Activated CD8-positive, alpha-beta T cell treated with anti-CD3 and anti-CD28 coated beads for 36 hours (primary cell): Measurements from ENCODE around the gene SLC25A17. TPM values are rescaled to one million over a fixed set of nuclear protein-coding genes. Genes with fewer than 3 reads are reported as not detected.

Experiments
- ATAC-seq: fragments of 200-7000 bp; cut with Tn5 transposase; one replicate; pipeline ENCODE4 v1.10.0; 2021; ENCODE audit warnings: mild to moderate bottlenecking, moderate library complexity
- CTCF ChIA-PET: fragments of 350-600 bp; sonication (Branson Sonifier 250); formaldehyde crosslinking; loops from one replicate; lab custom pipeline; 2021; ENCODE audit warnings: antibody characterized with exemption; lab: Charles Lee
- POLR2A ChIA-PET: fragments of 350-600 bp; sonication (Branson Sonifier 250); formaldehyde crosslinking; loops from one replicate; lab custom pipeline; 2021; ENCODE audit warnings: antibody characterized with exemption; lab: Charles Lee
- DNase-seq: peaks from one replicate; pipeline ENCODE4 v3.0.0-alpha.2; 2020
- H3K27ac Mint-ChIP-seq: one replicate; pipeline ENCODE4 v1.8.0; 2021; ENCODE audit warnings: mild to moderate bottlenecking, mixed read lengths
- H3K27me3 Mint-ChIP-seq: one replicate; pipeline ENCODE4 v1.8.0; 2021; ENCODE audit warnings: mixed read lengths
- H3K36me3 Mint-ChIP-seq: one replicate; pipeline ENCODE4 v1.8.0; 2021; ENCODE audit warnings: low read depth, mixed read lengths
- H3K4me1 Mint-ChIP-seq: one replicate; pipeline ENCODE4 v1.8.0; 2021; ENCODE audit warnings: low read depth, mixed read lengths
- H3K4me3 Mint-ChIP-seq: one replicate; pipeline ENCODE4 v1.8.0; 2021; ENCODE audit warnings: mild to moderate bottlenecking, moderate library complexity, mixed read lengths
- H3K9me3 Mint-ChIP-seq: one replicate; pipeline ENCODE4 v1.8.0; 2021; ENCODE audit warnings: mixed read lengths
- CTCF ChIP-seq: fragments of 200-600 bp; IDR thresholded peaks from one replicate; pipeline ENCODE4 v1.8.0; 2022; ENCODE audit warnings: antibody characterized with exemption, mild to moderate bottlenecking
- intact Hi-C: fragments of 100-400 bp; cut with micrococcal nuclease; formaldehyde crosslinking; loops from one replicate; pipeline ENCODE4 v1.10.0; 2022
- total RNA-seq, 2 experiments: library from RNA; stranded (reverse); gene quantifications; one replicate each; pipeline ENCODE4 v1.2.3, GENCODE V29; 2021

The SLC25A17 gene
- total RNA-seq, 2 experiments from 2014 or later, result 28.0 to 34.8 TPM

- no peaks in the 10 kb centered on the region for H3K27me3 Mint-ChIP-seq
- peaks cover 4% of the 10 kb centered on the region for H3K36me3 Mint-ChIP-seq
- peaks cover 6% of the 10 kb centered on the region for H3K4me1 Mint-ChIP-seq
- H3K4me3 Mint-ChIP-seq, result no peak overlapping the region
- no peak for TF ChIP-seq CTCF
- no peak for DNase-seq
- intact Hi-C loops, result no loop called here
- H3K27ac Mint-ChIP-seq, result no peak overlapping the region
- no peak for ATAC-seq
- H3K9me3 Mint-ChIP-seq, result no peaks in the 10 kb centered on the region
- CTCF ChIA-PET, result interaction anchor here (1.5 kb wide), 1 partner anchor 163 kb away, joined by 3 read pairs; no protein-coding TSS in a partner anchor
- POLR2A ChIA-PET, result interaction anchor here (0.6 kb wide), 1 partner anchor 24 kb away, joined by 3 read pairs; no protein-coding TSS in a partner anchor
These were observed 10.9 kb downstream of the SLC25A17 start for GRCh38 chr22:40808018-40808841.

- CTCF ChIA-PET, result interaction anchor here (1.5 kb wide), 1 partner anchor 161 kb away, joined by 3 read pairs; no protein-coding TSS in a partner anchor
- Mint-ChIP-seq H3K4me3 (no peak overlapping the region), H3K27me3 (no peaks in the 10 kb centered on the region), H3K4me1 (peaks cover 4% of the 10 kb centered on the region), H3K36me3 (peaks cover 2% of the 10 kb centered on the region), H3K27ac (no peak overlapping the region), H3K9me3 (no peaks in the 10 kb centered on the region)
- intact Hi-C loops, result no loop called here
- DNase-seq (no peak), ATAC-seq (no peak)
- POLR2A ChIA-PET, result no interaction called here
- no peak for TF ChIP-seq CTCF
These were observed 12.4 kb downstream of the SLC25A17 start for GRCh38 chr22:40806711-40807110.

GRCh38 chr22:40805699-40806203 is 13.4 kb downstream of the SLC25A17 start:
- H3K9me3 Mint-ChIP-seq, result no peaks in the 10 kb centered on the region
- H3K27ac Mint-ChIP-seq, result no peak overlapping the region
- ChIA-PET POLR2A (no interaction called here), CTCF (interaction anchor here (1.1 kb wide), 1 partner anchor 77 kb away, joined by 3 read pairs; no protein-coding TSS in a partner anchor)
- H3K4me3 Mint-ChIP-seq, result no peak overlapping the region
- no peak for DNase-seq
- intact Hi-C loops, result no loop called here
- no peaks in the 10 kb centered on the region for H3K27me3 Mint-ChIP-seq
- TF ChIP-seq CTCF, result no peak
- ATAC-seq, result no peak
- H3K36me3 Mint-ChIP-seq, result peaks cover 2% of the 10 kb centered on the region
- H3K4me1 Mint-ChIP-seq, result peaks cover 4% of the 10 kb centered on the region

- ATAC-seq (no peak), DNase-seq (no peak)
- POLR2A ChIA-PET, result no interaction called here
- CTCF ChIA-PET, result interaction anchor here (0.6 to 1.1 kb wide), 2 partner anchors 77 to 86 kb away, joined by 3 read pairs; no protein-coding TSS in a partner anchor
- Mint-ChIP-seq H3K4me1 (peaks cover 4% of the 10 kb centered on the region), H3K4me3 (no peak overlapping the region), H3K9me3 (no peaks in the 10 kb centered on the region), H3K36me3 (peaks cover 2% of the 10 kb centered on the region), H3K27me3 (no peaks in the 10 kb centered on the region), H3K27ac (no peak overlapping the region)
- no peak for TF ChIP-seq CTCF
- intact Hi-C loops, result no loop called here
These were observed 13.9 kb downstream of the SLC25A17 start for GRCh38 chr22:40805239-40805638.

GRCh38 chr22:40803321-40803720 is 15.8 kb downstream of the SLC25A17 start:
- no peak for ATAC-seq
- CTCF ChIA-PET, result interaction anchor here (1.3 kb wide), 1 partner anchor 96 kb away, joined by 3 read pairs; no protein-coding TSS in a partner anchor
- intact Hi-C loops, result no loop called here
- H3K27me3 Mint-ChIP-seq, result no peaks in the 10 kb centered on the region
- TF ChIP-seq CTCF, result no peak
- no peak overlapping the region for H3K27ac Mint-ChIP-seq
- no peaks in the 10 kb centered on the region for H3K9me3 Mint-ChIP-seq
- peaks cover 8% of the 10 kb centered on the region for H3K4me1 Mint-ChIP-seq
- POLR2A ChIA-PET, result interaction anchor here (1.6 kb wide), 1 partner anchor 16 kb away, joined by 5 read pairs; the partner anchor contains the start of gene SLC25A17
- H3K4me3 Mint-ChIP-seq, result no peak overlapping the region
- peaks cover 4% of the 10 kb centered on the region for H3K36me3 Mint-ChIP-seq
- no peak for DNase-seq
